DOHH2 (cell line): ENCODE results near the gene CACNA2D4.

ENCODE experiments used
- H3F3A ChIP-seq: fragments of 200-600 bp; sonication (generic), shearing (Covaris generic); 2 replicates; pipeline ENCODE4 v1.6.0; 2016; ENCODE audit warnings: antibody characterized with exemption, mild to moderate bottlenecking; ENCODE audit not compliant: control insufficient read depth, insufficient read depth
- H3K27ac ChIP-seq: fragments of 200-600 bp; sonication (generic); 2 replicates; pipeline ENCODE4 v1.5.1; 2014; ENCODE audit warnings: low read depth, mild to moderate bottlenecking, low read length, moderate library complexity
- H3K27me3 ChIP-seq: fragments of 200-600 bp; sonication (generic); 2 replicates; pipeline ENCODE4 v1.6.1; 2014; ENCODE audit warnings: mild to moderate bottlenecking, low read length, mixed read lengths; ENCODE audit not compliant: control insufficient read depth
- H3K36me3 ChIP-seq: fragments of 200-600 bp; sonication (generic); 2 replicates; pipeline ENCODE4 v1.6.1; 2014; ENCODE audit warnings: mild to moderate bottlenecking, low read length, moderate library complexity, mixed read lengths; ENCODE audit not compliant: control insufficient read depth
- H3K4me1 ChIP-seq: fragments of 200-600 bp; sonication (generic); 2 replicates; pipeline ENCODE4 v1.6.1; 2014; ENCODE audit warnings: mild to moderate bottlenecking, low read length, mixed read lengths; ENCODE audit not compliant: control insufficient read depth
- H3K4me2 ChIP-seq: fragments of 200-600 bp; sonication (generic); 2 replicates; pipeline ENCODE4 v1.6.0; 2014; ENCODE audit warnings: mild to moderate bottlenecking, low read length, moderate library complexity
- H3K4me3 ChIP-seq: fragments of 200-600 bp; sonication (generic); 2 replicates; pipeline ENCODE4 v1.5.1; 2014; ENCODE audit warnings: mild to moderate bottlenecking, low read length, mixed read lengths
- H3K79me2 ChIP-seq: fragments of 200-600 bp; sonication (generic); 2 replicates; pipeline ENCODE4 v1.6.1; 2014; ENCODE audit warnings: mild to moderate bottlenecking, low read length, mixed read lengths; ENCODE audit not compliant: control insufficient read depth
- H3K9me2 ChIP-seq: fragments of 200-600 bp; sonication (generic); replicated peaks from 2 replicates; pipeline ENCODE4 v1.6.1; 2014; ENCODE audit warnings: mild to moderate bottlenecking, low read length, mixed read lengths; ENCODE audit not compliant: control insufficient read depth
- H3K9me3 ChIP-seq: fragments of 200-600 bp; sonication (generic); 2 replicates; pipeline ENCODE4 v1.6.1; 2014; ENCODE audit warnings: antibody characterized with exemption, low read length, mixed read lengths; ENCODE audit not compliant: control insufficient read depth, insufficient read depth
- H4K20me1 ChIP-seq: fragments of 200-600 bp; sonication (generic); 2 replicates; pipeline ENCODE4 v1.6.0; 2014; ENCODE audit warnings: low read depth, mild to moderate bottlenecking, antibody characterized with exemption, low read length, moderate library complexity; ENCODE audit not compliant: control insufficient read depth, insufficient read depth
- CTCF ChIP-seq: fragments of 200-600 bp; sonication (generic); IDR thresholded peaks from one replicate; pipeline ENCODE4 v1.5.1; 2014; ENCODE audit warnings: antibody characterized with exemption, mild to moderate bottlenecking, low read depth, low read length; ENCODE audit not compliant: poor library complexity, severe bottlenecking
- EZH2phosphoT487 ChIP-seq: fragments of 200-600 bp; sonication (generic); IDR thresholded peaks from 2 replicates; pipeline ENCODE4 v1.6.1; 2017; ENCODE audit warnings: borderline replicate concordance, mild to moderate bottlenecking, antibody characterized with exemption, low read length, moderate library complexity, mixed read lengths

The CACNA2D4 gene

GRCh38 chr12:1914114-1914911 lies 4.1 kb downstream of the CACNA2D4 start:
- no peaks in the 10 kb centered on the region for H3K9me2 ChIP-seq
- H3K9me3 ChIP-seq = no peaks in the 10 kb centered on the region
- no peaks in the 10 kb centered on the region for H3K79me2 ChIP-seq
- 0 out of 2 replicates have a peak, but pooled peaks cover 2% of the 10 kb centered on the region for H3K27me3 ChIP-seq
- H3K4me3 ChIP-seq = no peak overlapping the region
- H3K4me2 ChIP-seq = no peak overlapping the region
- H3K36me3 ChIP-seq = no peaks in the 10 kb centered on the region
- no peaks in the 10 kb centered on the region for H4K20me1 ChIP-seq
- TF ChIP-seq EZH2phosphoT487 = no peak
- H3K27ac ChIP-seq = no peak overlapping the region
- H3K4me1 ChIP-seq = peaks cover 26% of the 10 kb centered on the region
- H3F3A ChIP-seq = no peaks in the 10 kb centered on the region

GRCh38 chr12:1913377-1914113 lies 4.9 kb downstream of the CACNA2D4 start:
- H3K4me3 ChIP-seq = no peak overlapping the region
- TF ChIP-seq EZH2phosphoT487 = no peak
- TF ChIP-seq CTCF = no peak

GRCh38 chr12:1912580-1913376 lies 5.7 kb downstream of the CACNA2D4 start:
- H3K9me3 ChIP-seq = no peaks in the 10 kb centered on the region
- no peaks in the 10 kb centered on the region for H3K9me2 ChIP-seq
- TF ChIP-seq CTCF = no peak
- no peak for TF ChIP-seq EZH2phosphoT487
- no peaks in the 10 kb centered on the region for H4K20me1 ChIP-seq
- H3F3A ChIP-seq = no peaks in the 10 kb centered on the region
- H3K4me1 ChIP-seq = peaks cover 22% of the 10 kb centered on the region
- no peak overlapping the region for H3K4me2 ChIP-seq
- no peaks in the 10 kb centered on the region for H3K79me2 ChIP-seq
- H3K36me3 ChIP-seq = no peaks in the 10 kb centered on the region
- H3K27ac ChIP-seq = no peak overlapping the region
- H3K4me3 ChIP-seq = no peak overlapping the region
- H3K27me3 ChIP-seq = peaks cover 5% of the 10 kb centered on the region

More at GRCh38 chr12:1913377-1914113, 4.9 kb downstream of the CACNA2D4 start:
- Histone ChIP-seq H3K4me1 (peaks cover 26% of the 10 kb centered on the region), H3K36me3 (no peaks in the 10 kb centered on the region), H3K9me2 (no peaks in the 10 kb centered on the region), H3K4me2 (no peak overlapping the region), H3K27me3 (0 out of 2 replicates have a peak, but pooled peaks cover 2% of the 10 kb centered on the region), H4K20me1 (no peaks in the 10 kb centered on the region), H3F3A (no peaks in the 10 kb centered on the region), H3K27ac (no peak overlapping the region), H3K9me3 (no peaks in the 10 kb centered on the region), H3K79me2 (no peaks in the 10 kb centered on the region)
